ENCODE data around the gene SNAP29.
"Not testable (repeated sequence)": the region's sequence is repeated elsewhere in the genome, so short reads cannot be mapped to it uniquely, and the experiment has no call there.

The SNAP29 gene

GRCh38 chr22:20935049-20935448 lies 76.2 kb downstream of the SNAP29 start:
- DNase-seq, result not testable (repeated sequence)

DNA sequence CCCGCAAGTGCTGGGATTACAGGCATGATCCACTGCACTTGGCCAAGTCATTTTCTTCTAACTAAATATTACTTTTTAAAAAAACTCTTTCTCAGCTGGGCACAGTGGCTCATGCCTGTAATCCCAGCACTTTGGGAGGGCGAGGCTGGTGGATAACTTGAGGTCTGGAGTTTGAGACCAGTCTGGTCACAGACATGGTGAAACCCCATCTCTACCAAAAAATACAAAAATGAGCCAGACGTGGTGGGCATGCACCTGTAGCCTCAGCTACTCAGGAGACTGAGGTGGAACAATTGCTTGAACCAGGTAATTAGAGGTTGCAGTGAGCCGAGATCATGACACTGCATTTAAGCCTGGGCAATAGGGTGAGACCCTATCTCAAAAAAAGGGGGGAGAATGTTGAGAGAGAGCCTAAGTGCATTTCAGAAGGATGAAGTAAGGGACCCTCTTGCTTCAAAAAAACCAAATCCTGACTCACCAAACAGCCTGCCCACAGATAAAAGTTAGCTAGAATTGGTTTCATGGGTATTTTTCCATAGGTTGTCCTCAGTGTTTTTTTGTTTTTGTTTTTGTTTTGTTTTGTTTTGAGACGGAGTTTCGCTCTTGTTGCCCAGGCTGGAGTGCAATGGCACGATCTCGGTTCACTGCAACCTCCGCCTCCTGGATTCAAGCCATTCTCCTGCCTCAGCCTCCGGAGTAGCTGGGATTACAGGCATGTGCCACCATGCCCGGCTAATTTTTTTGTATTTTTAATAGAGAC lies 77.2 kb downstream of the SNAP29 start:
- not testable (repeated sequence) for DNase-seq

GRCh38 chr22:20937031-20937793 lies 78.4 kb downstream of the SNAP29 start:
- DNase-seq, result no peak

GRCh38 chr22:20937794-20938671 lies 79.2 kb downstream of the SNAP29 start:
- no peak for DNase-seq

DNA sequence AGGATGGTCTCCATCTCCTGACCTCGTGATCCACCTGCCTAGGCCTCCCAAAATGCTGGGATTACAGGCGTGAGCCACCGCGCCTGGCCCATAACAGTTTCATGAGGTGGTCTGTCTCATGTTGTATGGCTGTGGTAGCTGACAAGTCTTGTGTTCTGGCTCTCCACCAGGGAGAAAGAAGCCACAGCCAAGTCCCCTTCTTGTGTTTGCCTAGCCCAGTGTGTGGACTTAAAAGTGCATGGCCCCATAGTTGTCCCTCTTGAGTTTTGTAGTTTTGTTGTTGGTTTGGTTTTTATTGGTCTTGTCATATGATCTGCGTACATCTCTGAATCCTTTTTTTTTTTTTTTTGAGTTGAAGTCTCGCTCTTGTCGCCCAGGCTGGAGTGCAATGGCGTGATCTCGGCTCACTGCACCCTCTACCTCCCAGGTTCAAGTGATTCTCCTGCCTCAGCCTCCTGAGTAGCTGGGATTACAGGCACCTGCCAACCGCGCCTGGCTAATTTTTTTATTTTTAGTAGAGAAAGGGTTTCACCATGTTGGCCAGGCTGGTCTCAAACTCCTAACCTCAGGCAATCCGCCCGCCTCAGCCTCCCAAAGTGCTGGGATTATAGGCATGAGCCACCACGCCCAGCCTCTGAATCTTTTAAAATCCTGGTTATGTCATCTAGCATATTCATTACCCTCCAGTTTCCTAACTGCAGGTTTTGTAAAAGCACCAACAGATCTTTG lies 80.8 kb downstream of the SNAP29 start:
- DNase-seq, result not testable (repeated sequence)

DNA sequence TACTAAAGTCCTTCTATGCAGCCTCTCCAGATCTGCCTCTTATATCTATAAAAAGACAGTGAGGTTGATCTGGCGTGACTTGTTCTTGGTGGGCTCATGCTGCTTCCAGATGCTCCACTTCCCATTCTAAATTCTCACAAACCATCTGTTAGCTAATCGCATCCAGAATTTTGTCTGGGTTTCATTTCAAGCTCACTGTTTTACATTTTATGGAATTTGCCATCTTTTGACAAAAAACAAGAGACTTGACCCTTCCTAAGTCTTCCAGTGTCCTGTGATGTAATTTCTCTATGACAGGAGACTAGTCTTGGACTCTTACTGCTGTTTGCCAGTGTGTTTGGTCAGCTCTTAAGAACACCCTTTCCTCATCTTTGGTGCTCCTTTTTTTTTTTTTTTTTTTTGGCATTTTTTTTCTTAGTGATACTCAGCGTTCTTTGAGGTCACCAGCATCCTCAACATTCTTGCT lies 81.4 kb downstream of the SNAP29 start:
- no peak for DNase-seq
